ENCODE results near the gene EMX1. TPM values are rescaled to one million over a fixed set of nuclear protein-coding genes. Genes with fewer than 3 reads are reported as not detected.

The EMX1 gene
- total and polyA plus RNA-seq, 4 experiments from 2014 or later: not detected

Other genes with a start within 250 kb of the EMX1 start
- gene EXOC6B, start 91.5 kb upstream of the EMX1 start, total RNA-seq: 10 to 100 TPM; 17.5 to 19.8 TPM
- 1 to 10 TPM; 1.3 to 3.9 TPM for gene EXOC6B, start 91.5 kb upstream of the EMX1 start, polyA plus RNA-seq
- gene SPR, start 30.1 kb upstream of the EMX1 start, total RNA-seq: not detected
- under 1 TPM in 1 of 2 donors, not detected in 1; 0.58 TPM for gene SPR, start 30.1 kb upstream of the EMX1 start, polyA plus RNA-seq
- 10 to 100 TPM in 1 of 2 experiments, 1 to 10 TPM in 1; 6.5 to 10.0 TPM for gene SFXN5, start 154.2 kb downstream of the EMX1 start, total RNA-seq
- gene SFXN5, start 154.2 kb downstream of the EMX1 start, polyA plus RNA-seq: 1 to 10 TPM in 1 of 2 donors, under 1 TPM in 1; 0.95 to 1.7 TPM
- 10 to 100 TPM; 10.9 to 12.8 TPM for gene RAB11FIP5, start 195.4 kb downstream of the EMX1 start, total RNA-seq
- gene RAB11FIP5, start 195.4 kb downstream of the EMX1 start, polyA plus RNA-seq: 10 to 100 TPM in 1 of 2 donors, 1 to 10 TPM in 1; 6.4 to 11.6 TPM